Panc1 (cell line): ENCODE results near the gene GFPT2.

Experiments
- POLR2AphosphoS5 ChIP-seq: IDR thresholded peaks from 2 replicates; pipeline ENCODE4 v1.6.1; 2012; ENCODE audit warnings: mild to moderate bottlenecking, low read depth, low read length, moderate library complexity
- TCF7L2 ChIP-seq: IDR thresholded peaks from 2 replicates; pipeline ENCODE4 v1.6.1; 2011; ENCODE audit warnings: mild to moderate bottlenecking, low read depth, low read length, inconsistent platforms
- TF ChIP-seq, protein P1 (sequence below): fragments of 450-650 bp; IDR thresholded peaks from 2 replicates; pipeline ENCODE4 v1.5.1; 2017; ENCODE audit warnings: mild to moderate bottlenecking
- TF ChIP-seq, protein P2 (sequence below), 2 experiments: IDR thresholded peaks; 2 replicates each; pipeline ENCODE4 v1.6.1; 2011 to 2012; ENCODE audit warnings: low read depth in 2 of 2, control low read depth in 1 of 2, low read length in 1 of 2, mild to moderate bottlenecking in 1 of 2, moderate library complexity in 1 of 2; ENCODE audit not compliant: insufficient read depth in 1 of 2

DNA sequence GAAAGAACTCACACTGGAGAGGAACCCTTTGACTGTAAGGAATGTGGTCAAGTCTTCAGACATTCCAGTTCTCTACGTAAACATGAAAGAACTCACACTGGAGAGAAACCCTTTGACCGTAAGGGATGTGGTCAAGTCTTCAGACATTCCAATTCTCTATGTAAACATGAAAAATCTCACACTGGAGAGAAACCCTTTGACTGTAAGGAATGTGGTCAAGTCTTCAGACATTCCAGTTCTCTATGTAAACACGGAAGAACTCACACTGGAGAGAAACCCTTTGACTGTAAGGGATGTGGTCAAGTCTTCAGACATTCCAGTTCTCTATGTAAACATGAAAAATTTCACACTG, 93.9 kb downstream of the GFPT2 start:
- TF ChIP-seq, protein P1, sequence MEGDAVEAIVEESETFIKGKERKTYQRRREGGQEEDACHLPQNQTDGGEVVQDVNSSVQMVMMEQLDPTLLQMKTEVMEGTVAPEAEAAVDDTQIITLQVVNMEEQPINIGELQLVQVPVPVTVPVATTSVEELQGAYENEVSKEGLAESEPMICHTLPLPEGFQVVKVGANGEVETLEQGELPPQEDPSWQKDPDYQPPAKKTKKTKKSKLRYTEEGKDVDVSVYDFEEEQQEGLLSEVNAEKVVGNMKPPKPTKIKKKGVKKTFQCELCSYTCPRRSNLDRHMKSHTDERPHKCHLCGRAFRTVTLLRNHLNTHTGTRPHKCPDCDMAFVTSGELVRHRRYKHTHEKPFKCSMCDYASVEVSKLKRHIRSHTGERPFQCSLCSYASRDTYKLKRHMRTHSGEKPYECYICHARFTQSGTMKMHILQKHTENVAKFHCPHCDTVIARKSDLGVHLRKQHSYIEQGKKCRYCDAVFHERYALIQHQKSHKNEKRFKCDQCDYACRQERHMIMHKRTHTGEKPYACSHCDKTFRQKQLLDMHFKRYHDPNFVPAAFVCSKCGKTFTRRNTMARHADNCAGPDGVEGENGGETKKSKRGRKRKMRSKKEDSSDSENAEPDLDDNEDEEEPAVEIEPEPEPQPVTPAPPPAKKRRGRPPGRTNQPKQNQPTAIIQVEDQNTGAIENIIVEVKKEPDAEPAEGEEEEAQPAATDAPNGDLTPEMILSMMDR, result no peak
- TF ChIP-seq, protein P2, sequence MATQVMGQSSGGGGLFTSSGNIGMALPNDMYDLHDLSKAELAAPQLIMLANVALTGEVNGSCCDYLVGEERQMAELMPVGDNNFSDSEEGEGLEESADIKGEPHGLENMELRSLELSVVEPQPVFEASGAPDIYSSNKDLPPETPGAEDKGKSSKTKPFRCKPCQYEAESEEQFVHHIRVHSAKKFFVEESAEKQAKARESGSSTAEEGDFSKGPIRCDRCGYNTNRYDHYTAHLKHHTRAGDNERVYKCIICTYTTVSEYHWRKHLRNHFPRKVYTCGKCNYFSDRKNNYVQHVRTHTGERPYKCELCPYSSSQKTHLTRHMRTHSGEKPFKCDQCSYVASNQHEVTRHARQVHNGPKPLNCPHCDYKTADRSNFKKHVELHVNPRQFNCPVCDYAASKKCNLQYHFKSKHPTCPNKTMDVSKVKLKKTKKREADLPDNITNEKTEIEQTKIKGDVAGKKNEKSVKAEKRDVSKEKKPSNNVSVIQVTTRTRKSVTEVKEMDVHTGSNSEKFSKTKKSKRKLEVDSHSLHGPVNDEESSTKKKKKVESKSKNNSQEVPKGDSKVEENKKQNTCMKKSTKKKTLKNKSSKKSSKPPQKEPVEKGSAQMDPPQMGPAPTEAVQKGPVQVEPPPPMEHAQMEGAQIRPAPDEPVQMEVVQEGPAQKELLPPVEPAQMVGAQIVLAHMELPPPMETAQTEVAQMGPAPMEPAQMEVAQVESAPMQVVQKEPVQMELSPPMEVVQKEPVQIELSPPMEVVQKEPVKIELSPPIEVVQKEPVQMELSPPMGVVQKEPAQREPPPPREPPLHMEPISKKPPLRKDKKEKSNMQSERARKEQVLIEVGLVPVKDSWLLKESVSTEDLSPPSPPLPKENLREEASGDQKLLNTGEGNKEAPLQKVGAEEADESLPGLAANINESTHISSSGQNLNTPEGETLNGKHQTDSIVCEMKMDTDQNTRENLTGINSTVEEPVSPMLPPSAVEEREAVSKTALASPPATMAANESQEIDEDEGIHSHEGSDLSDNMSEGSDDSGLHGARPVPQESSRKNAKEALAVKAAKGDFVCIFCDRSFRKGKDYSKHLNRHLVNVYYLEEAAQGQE (IDR thresholded peaks at IDR 0.05; ENCODE audit: insufficient read depth in 1 of 2, low read depth in 2 of 2, low read length in 1 of 2), result no peak
- TF ChIP-seq POLR2AphosphoS5 (no peak), TCF7L2 (no peak)
